DOHH2 (cell line): ENCODE results near the gene SNAP29.

Experiments
- EZH2phosphoT487 ChIP-seq: fragments of 200-600 bp; sonication (generic); IDR thresholded peaks from 2 replicates; pipeline ENCODE4 v1.6.1; 2017; ENCODE audit warnings: borderline replicate concordance, mild to moderate bottlenecking, antibody characterized with exemption, low read length, moderate library complexity, mixed read lengths
- TF ChIP-seq, protein P1 (sequence below): fragments of 200-600 bp; sonication (generic); IDR thresholded peaks from one replicate; pipeline ENCODE4 v1.5.1; 2014; ENCODE audit warnings: antibody characterized with exemption, mild to moderate bottlenecking, low read depth, low read length; ENCODE audit not compliant: poor library complexity, severe bottlenecking

DNA sequence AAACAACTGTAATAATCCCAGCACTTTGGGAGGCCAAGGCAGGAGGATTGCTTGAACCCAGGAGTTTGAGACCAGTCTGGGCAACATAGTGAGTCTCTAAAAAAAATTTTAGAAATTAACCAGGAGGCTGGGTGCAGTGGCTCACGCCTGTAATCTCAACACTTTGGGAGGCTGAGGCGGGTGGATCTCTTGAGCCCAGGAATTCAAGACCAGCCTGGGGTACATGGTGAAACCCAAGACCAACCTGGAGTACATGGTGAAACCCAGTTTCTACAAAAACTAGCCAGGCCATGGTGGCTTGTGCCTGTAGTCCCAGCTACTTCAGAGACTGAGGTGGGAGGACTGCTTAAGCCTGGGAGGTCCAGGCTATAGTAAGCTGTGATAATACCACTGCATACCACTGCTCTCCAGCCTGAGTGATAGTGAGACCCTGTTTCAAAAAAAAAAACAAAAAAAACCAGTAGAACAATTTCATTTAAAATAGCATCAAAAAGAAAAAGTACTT, 11.4 kb upstream of the SNAP29 start:
- TF ChIP-seq, protein P1, sequence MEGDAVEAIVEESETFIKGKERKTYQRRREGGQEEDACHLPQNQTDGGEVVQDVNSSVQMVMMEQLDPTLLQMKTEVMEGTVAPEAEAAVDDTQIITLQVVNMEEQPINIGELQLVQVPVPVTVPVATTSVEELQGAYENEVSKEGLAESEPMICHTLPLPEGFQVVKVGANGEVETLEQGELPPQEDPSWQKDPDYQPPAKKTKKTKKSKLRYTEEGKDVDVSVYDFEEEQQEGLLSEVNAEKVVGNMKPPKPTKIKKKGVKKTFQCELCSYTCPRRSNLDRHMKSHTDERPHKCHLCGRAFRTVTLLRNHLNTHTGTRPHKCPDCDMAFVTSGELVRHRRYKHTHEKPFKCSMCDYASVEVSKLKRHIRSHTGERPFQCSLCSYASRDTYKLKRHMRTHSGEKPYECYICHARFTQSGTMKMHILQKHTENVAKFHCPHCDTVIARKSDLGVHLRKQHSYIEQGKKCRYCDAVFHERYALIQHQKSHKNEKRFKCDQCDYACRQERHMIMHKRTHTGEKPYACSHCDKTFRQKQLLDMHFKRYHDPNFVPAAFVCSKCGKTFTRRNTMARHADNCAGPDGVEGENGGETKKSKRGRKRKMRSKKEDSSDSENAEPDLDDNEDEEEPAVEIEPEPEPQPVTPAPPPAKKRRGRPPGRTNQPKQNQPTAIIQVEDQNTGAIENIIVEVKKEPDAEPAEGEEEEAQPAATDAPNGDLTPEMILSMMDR, result no peak
- no peak for TF ChIP-seq EZH2phosphoT487
